Measurements from ENCODE around the gene DDOST. TPM values are rescaled to one million over a fixed set of nuclear protein-coding genes. Genes with fewer than 3 reads are reported as not detected.

Gene DDOST
- total and polyA plus RNA-seq, 10 of the 15 experiments (the other 5 are each of a cell fraction or from before 2014, with no cell fraction given), result 100 to 274 (median 201) TPM

- ChIA-PET CTCF (interaction anchor here (0.9 to 3.2 kb wide), 2 partner anchors 17 to 515 kb away, joined by 3 to 13 read pairs; no protein-coding TSS in a partner anchor), POLR2A (no interaction called here), SMC1A (ENCODE audit: uncharacterized antibody, unreplicated experiment) (no interaction called here), RAD21 (ENCODE audit: unreplicated experiment) (no interaction called here)
- no TSS peak for BruUV-seq (replicated peaks)
- Histone ChIP-seq H3K4me1 (ENCODE audit: control insufficient read depth, insufficient read depth, low read length) (peaks cover 7% of the 10 kb centered on the region), H3K27me3 (replicated peaks in 1 of 2; ENCODE audit: control insufficient read depth in 2 of 2, insufficient read depth in 2 of 2, low read length in 1 of 2) (peaks cover 2 to 3% of the 10 kb centered on the region in 2 experiments), H4K20me1 (ENCODE audit: control insufficient read depth, insufficient read depth) (no peaks in the 10 kb centered on the region), H3K4me3 (no peak overlapping the region), H2AFZ (ENCODE audit: control insufficient read depth, low read depth, low read length) (no peak overlapping the region), H3K36me3 (ENCODE audit: control insufficient read depth in 2 of 2, insufficient read depth in 2 of 2, low read length in 1 of 2) (no peaks in the 10 kb centered on the region), H3K27ac (ENCODE audit: control insufficient read depth, insufficient read depth) (no peak overlapping the region), H3K79me2 (ENCODE audit: control insufficient read depth, insufficient read depth, low read length) (no peaks in the 10 kb centered on the region), H3K4me2 (ENCODE audit: control insufficient read depth, insufficient read depth) (no peak overlapping the region), H3K9ac (ENCODE audit: control insufficient read depth, insufficient read depth, low read length) (no peak overlapping the region), H3K9me3 (replicated peaks; ENCODE audit: control insufficient read depth, insufficient read depth, low read length) (peaks cover 2% of the 10 kb centered on the region; the same call in 2 of the 3 replicates)
- no peak for FAIRE-seq
- intact Hi-C loops (cut with micrococcal nuclease; ENCODE audit: unreplicated experiment), result no loop called here
- no peak for DNase-seq (ENCODE audit: low read depth, low spot score)
- TF ChIP-seq EP300 (IDR thresholded peaks at IDR 0.05; ENCODE audit: borderline replicate concordance in 1 of 2, control insufficient read depth in 1 of 2, low read depth in 2 of 2, low read length in 2 of 2), result no peak
- TF ChIP-seq ESRRA (IDR thresholded peaks at IDR 0.05; ENCODE audit: low read length), result no peak
- no peak for TF ChIP-seq KAT2A (conservative IDR thresholded peaks at IDR 0.05; ENCODE audit: control insufficient read depth, low read depth, low read length)
- no peak for TF ChIP-seq SREBF1 (IDR thresholded peaks at IDR 0.05; ENCODE audit: low read length)
- no peak for TF ChIP-seq BCL11A (IDR thresholded peaks at IDR 0.05; ENCODE audit: low read depth, low read length)
- TF ChIP-seq EED (IDR thresholded peaks at IDR 0.05; ENCODE audit: low read depth), result no peak
- TF ChIP-seq BACH1 (IDR thresholded peaks at IDR 0.05; ENCODE audit: borderline replicate concordance), result no peak
- TF ChIP-seq CBFB (IDR thresholded peaks at IDR 0.05; ENCODE audit: low read depth), result no peak
- TF ChIP-seq HSF1 (IDR thresholded peaks at IDR 0.05; ENCODE audit: low read depth, low read length), result no peak
- TF ChIP-seq PRDM15 (CRISPR knock-in tag; IDR thresholded peaks at IDR 0.05), result no peak
- TF ChIP-seq ZNF384 (IDR thresholded peaks at IDR 0.05; ENCODE audit: borderline replicate concordance, low read depth, low read length), result no peak
- TF ChIP-seq RELA (IDR thresholded peaks at IDR 0.05; ENCODE audit: borderline replicate concordance, partially characterized antibody), result no peak
- TF ChIP-seq BHLHE40 (IDR thresholded peaks at IDR 0.05; ENCODE audit: borderline replicate concordance in 1 of 2, low read depth in 2 of 2, low read length in 1 of 2), result no peak
- 67% methylated on average over 5 of the region's 5 CpGs for WGBS (ENCODE audit: insufficient coverage, insufficient replicate concordance, low lambda C conversion rate, missing lambda C conversion rate)
- in situ Hi-C loops (cut with MboI), result no loop called here
- ATAC-seq, result no peak
Observed at GRCh38 chr1:20680269-20680668, 19.1 kb upstream of the DDOST start.
